Measurements from ENCODE around the gene OR14I1. TPM values are rescaled to one million over a fixed set of nuclear protein-coding genes. Genes with fewer than 3 reads are reported as not detected.
"Not testable (repeated sequence)": the region's sequence is repeated elsewhere in the genome, so short reads cannot be mapped to it uniquely, and the experiment has no call there.

OR14I1 gene
- total and polyA plus RNA-seq, 2 donors, result not detected

GRCh38 chr1:248655354-248655753, 47.2 kb downstream of the OR14I1 start, which contains the start of gene OR2T27:
Gene OR2T27 (minus strand): TSS chr1:248655528. CDS start chr1:248650884, 4,644 bp downstream.
- not testable (repeated sequence) for H3K4me3 ChIP-seq (ENCODE audit: low read depth, low read length); DNase-seq (ENCODE audit: extremely low spot score); H3K4me1 ChIP-seq (ENCODE audit: insufficient read depth); H3K27ac ChIP-seq (ENCODE audit: low read depth); H3K36me3 ChIP-seq (ENCODE audit: insufficient read depth)
- 75% methylated on average over 3 of the region's 3 CpGs for WGBS

Small RNA genes within 50 kb of the gene (small RNA-seq; reads per million reads assigned to genes)
- gene AHCYP8, result not detected

Other genes with a start within 250 kb of the OR14I1 start
- not detected for gene OR2T3, start 229.4 kb downstream of the OR14I1 start, total RNA-seq
- gene OR2T3, start 229.4 kb downstream of the OR14I1 start, polyA plus RNA-seq, result not detected
- not detected for gene OR2T5, start 214.2 kb downstream of the OR14I1 start, total RNA-seq
- gene OR2T5, start 214.2 kb downstream of the OR14I1 start, polyA plus RNA-seq, result not detected
- gene OR2G6, start 194.7 kb downstream of the OR14I1 start, total RNA-seq, result not detected
- gene OR2G6, start 194.7 kb downstream of the OR14I1 start, polyA plus RNA-seq, result not detected
- not detected for gene OR2T29, start 140.0 kb downstream of the OR14I1 start, total RNA-seq
- gene OR2T29, start 140.0 kb downstream of the OR14I1 start, polyA plus RNA-seq, result not detected
- gene OR2T34, start 128.0 kb downstream of the OR14I1 start, total RNA-seq, result not detected
- gene OR2T34, start 128.0 kb downstream of the OR14I1 start, polyA plus RNA-seq, result not detected
- gene OR2T10, start 105.1 kb downstream of the OR14I1 start, total RNA-seq, result not detected
- gene OR2T10, start 105.1 kb downstream of the OR14I1 start, polyA plus RNA-seq, result not detected
- gene OR2T11, start 67.7 kb downstream of the OR14I1 start, total RNA-seq, result not detected
- not detected for gene OR2T11, start 67.7 kb downstream of the OR14I1 start, polyA plus RNA-seq
- not detected for gene OR2T35, start 57.5 kb downstream of the OR14I1 start, total RNA-seq
- gene OR2T35, start 57.5 kb downstream of the OR14I1 start, polyA plus RNA-seq, result not detected
- not detected for gene OR2T27, start 47.2 kb downstream of the OR14I1 start, total RNA-seq
- not detected for gene OR2T27, start 47.2 kb downstream of the OR14I1 start, polyA plus RNA-seq
- gene LYPD8, start 53.0 kb upstream of the OR14I1 start, total RNA-seq, result not detected
- gene LYPD8, start 53.0 kb upstream of the OR14I1 start, polyA plus RNA-seq, result not detected
- 12.7 TPM for gene SH3BP5L, start 123.1 kb upstream of the OR14I1 start, total RNA-seq
- gene SH3BP5L, start 123.1 kb upstream of the OR14I1 start, polyA plus RNA-seq, result 21.8 TPM
- 12.9 TPM for gene ZNF672, start 135.5 kb upstream of the OR14I1 start, total RNA-seq
- gene ZNF672, start 135.5 kb upstream of the OR14I1 start, polyA plus RNA-seq, result 32.5 TPM
- gene ZNF692, start 156.3 kb upstream of the OR14I1 start, total RNA-seq, result 14.7 TPM
- gene ZNF692, start 156.3 kb upstream of the OR14I1 start, polyA plus RNA-seq, result 40.8 TPM
- gene PGBD2, start 203.5 kb upstream of the OR14I1 start, total RNA-seq, result 10.2 TPM
- gene PGBD2, start 203.5 kb upstream of the OR14I1 start, polyA plus RNA-seq, result 4.2 TPM